ENCODE measurements around the gene ABCC3.

DNA sequence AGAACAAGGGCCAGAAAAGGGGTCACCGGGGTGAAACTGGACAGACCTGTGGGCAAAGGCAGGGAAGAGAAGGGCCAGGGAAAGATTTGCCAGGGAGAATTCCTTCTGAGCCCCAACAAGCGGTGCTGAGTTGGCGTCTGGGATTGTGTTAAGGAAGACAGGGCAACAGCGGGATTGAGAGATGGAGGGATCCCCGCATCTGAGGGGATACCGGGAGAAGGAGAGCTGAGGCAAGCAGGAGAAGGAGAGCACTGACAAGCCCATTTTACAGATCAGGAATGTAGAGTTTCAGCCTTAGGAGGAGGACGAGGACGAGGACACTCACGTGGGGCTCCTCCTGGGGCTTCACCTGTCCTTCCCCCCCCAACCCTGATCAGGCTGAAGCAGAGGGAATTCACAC, 998 bp upstream of the ABCC3 start:
- TF ChIP-seq POLR2A (IDR thresholded peaks at IDR 0.05), result no peak
- TF ChIP-seq, protein P1, sequence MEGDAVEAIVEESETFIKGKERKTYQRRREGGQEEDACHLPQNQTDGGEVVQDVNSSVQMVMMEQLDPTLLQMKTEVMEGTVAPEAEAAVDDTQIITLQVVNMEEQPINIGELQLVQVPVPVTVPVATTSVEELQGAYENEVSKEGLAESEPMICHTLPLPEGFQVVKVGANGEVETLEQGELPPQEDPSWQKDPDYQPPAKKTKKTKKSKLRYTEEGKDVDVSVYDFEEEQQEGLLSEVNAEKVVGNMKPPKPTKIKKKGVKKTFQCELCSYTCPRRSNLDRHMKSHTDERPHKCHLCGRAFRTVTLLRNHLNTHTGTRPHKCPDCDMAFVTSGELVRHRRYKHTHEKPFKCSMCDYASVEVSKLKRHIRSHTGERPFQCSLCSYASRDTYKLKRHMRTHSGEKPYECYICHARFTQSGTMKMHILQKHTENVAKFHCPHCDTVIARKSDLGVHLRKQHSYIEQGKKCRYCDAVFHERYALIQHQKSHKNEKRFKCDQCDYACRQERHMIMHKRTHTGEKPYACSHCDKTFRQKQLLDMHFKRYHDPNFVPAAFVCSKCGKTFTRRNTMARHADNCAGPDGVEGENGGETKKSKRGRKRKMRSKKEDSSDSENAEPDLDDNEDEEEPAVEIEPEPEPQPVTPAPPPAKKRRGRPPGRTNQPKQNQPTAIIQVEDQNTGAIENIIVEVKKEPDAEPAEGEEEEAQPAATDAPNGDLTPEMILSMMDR (IDR thresholded peaks at IDR 0.05), result no peak

All from Peyer's patch (tissue), 4 donors.